Activated CD8-positive, alpha-beta T cell treated with anti-CD3 and anti-CD28 coated beads for 36 hours (primary cell): ENCODE data around the gene SFXN4. TPM values are rescaled to one million over a fixed set of nuclear protein-coding genes. Genes with fewer than 3 reads are reported as not detected.
"Not testable (repeated sequence)": the region's sequence is repeated elsewhere in the genome, so short reads cannot be mapped to it uniquely, and the experiment has no call there.

Experiments
- ATAC-seq: fragments of 200-7000 bp; cut with Tn5 transposase; one replicate; pipeline ENCODE4 v1.10.0; 2021; ENCODE audit warnings: mild to moderate bottlenecking, moderate library complexity
- CTCF ChIA-PET: fragments of 350-600 bp; sonication (Branson Sonifier 250); formaldehyde crosslinking; loops from one replicate; lab custom pipeline; 2021; ENCODE audit warnings: antibody characterized with exemption; lab: Charles Lee
- POLR2A ChIA-PET: fragments of 350-600 bp; sonication (Branson Sonifier 250); formaldehyde crosslinking; loops from one replicate; lab custom pipeline; 2021; ENCODE audit warnings: antibody characterized with exemption; lab: Charles Lee
- DNase-seq: peaks from one replicate; pipeline ENCODE4 v3.0.0-alpha.2; 2020
- H3K27ac Mint-ChIP-seq: one replicate; pipeline ENCODE4 v1.8.0; 2021; ENCODE audit warnings: mild to moderate bottlenecking, mixed read lengths
- H3K27me3 Mint-ChIP-seq: one replicate; pipeline ENCODE4 v1.8.0; 2021; ENCODE audit warnings: mixed read lengths
- H3K36me3 Mint-ChIP-seq: one replicate; pipeline ENCODE4 v1.8.0; 2021; ENCODE audit warnings: low read depth, mixed read lengths
- H3K4me1 Mint-ChIP-seq: one replicate; pipeline ENCODE4 v1.8.0; 2021; ENCODE audit warnings: low read depth, mixed read lengths
- H3K4me3 Mint-ChIP-seq: one replicate; pipeline ENCODE4 v1.8.0; 2021; ENCODE audit warnings: mild to moderate bottlenecking, moderate library complexity, mixed read lengths
- H3K9me3 Mint-ChIP-seq: one replicate; pipeline ENCODE4 v1.8.0; 2021; ENCODE audit warnings: mixed read lengths
- CTCF ChIP-seq: fragments of 200-600 bp; IDR thresholded peaks from one replicate; pipeline ENCODE4 v1.8.0; 2022; ENCODE audit warnings: antibody characterized with exemption, mild to moderate bottlenecking
- intact Hi-C: fragments of 100-400 bp; cut with micrococcal nuclease; formaldehyde crosslinking; loops from one replicate; pipeline ENCODE4 v1.10.0; 2022
- total RNA-seq, 2 experiments: library from RNA; stranded (reverse); gene quantifications; one replicate each; pipeline ENCODE4 v1.2.3, GENCODE V29; 2021

The SFXN4 gene
- total RNA-seq, 2 experiments from 2014 or later, result 45.9 to 50.3 TPM

- Mint-ChIP-seq H3K9me3 (no peaks in the 10 kb centered on the region), H3K27me3 (no peaks in the 10 kb centered on the region), H3K4me3 (no peak overlapping the region), H3K36me3 (no peaks in the 10 kb centered on the region), H3K4me1 (peaks cover 18% of the 10 kb centered on the region), H3K27ac (peak overlapping the region; percentile 22)
- no peak for TF ChIP-seq CTCF
- ATAC-seq (peak; percentile 75), DNase-seq (no peak)
- intact Hi-C loops, result no loop called here
- CTCF ChIA-PET, result interaction anchor here (1.6 kb wide), 1 partner anchor 16 kb away, joined by 9 read pairs; no protein-coding TSS in a partner anchor
- POLR2A ChIA-PET, result interaction anchor here (1.0 to 1.3 kb wide), 2 partner anchors 18 to 20 kb away, joined by 3 to 4 read pairs; partner anchors contain the start of gene SFXN4
These were observed 18.3 kb upstream of the SFXN4 start for GRCh38 chr10:119183664-119184412.

- H3K9me3 Mint-ChIP-seq, H3K27ac Mint-ChIP-seq, H3K4me3 Mint-ChIP-seq, H3K27me3 Mint-ChIP-seq, DNase-seq, ATAC-seq, intact Hi-C loops: not testable (repeated sequence)
- peaks cover 19% of the 10 kb centered on the region for H3K36me3 Mint-ChIP-seq
- CTCF ChIA-PET, result interaction anchor here (0.6 to 2.6 kb wide), 4 partner anchors 8 to 26 kb away, joined by 3 to 13 read pairs (median 7); partner anchors contain the start of gene GRK5
- POLR2A ChIA-PET, result interaction anchor here (0.6 to 1.7 kb wide), 6 partner anchors 9 to 362 kb away, joined by 3 to 7 read pairs (median 4); partner anchors contain the start of gene SFXN4
- H3K4me1 Mint-ChIP-seq, result peaks cover 31% of the 10 kb centered on the region
These were observed 15.4 kb upstream of the SFXN4 start for GRCh38 chr10:119180850-119181400.

- no peak for TF ChIP-seq CTCF
- peaks cover 32% of the 10 kb centered on the region for H3K36me3 Mint-ChIP-seq
- ChIA-PET POLR2A (interaction anchor here (0.8 to 1.4 kb wide), 4 partner anchors 12 to 145 kb away, joined by 3 to 5 read pairs (median 4); no protein-coding TSS in a partner anchor), CTCF (interaction anchor here (1.0 to 2.6 kb wide), 3 partner anchors 11 to 28 kb away, joined by 6 to 13 read pairs (median 10); partner anchors contain the start of gene GRK5)
- no peaks in the 10 kb centered on the region for H3K27me3 Mint-ChIP-seq
- peak within 1 kb of the TSS; percentile 92 for H3K27ac Mint-ChIP-seq
- H3K9me3 Mint-ChIP-seq, result no peaks in the 10 kb centered on the region
- peak within 1 kb of the TSS; percentile 87 for H3K4me3 Mint-ChIP-seq
- intact Hi-C loops, result no loop called here
- H3K4me1 Mint-ChIP-seq, result peaks cover 29% of the 10 kb centered on the region
- ATAC-seq (peak; percentile 98), DNase-seq (peak; percentile 97)
These were observed 13.0 kb upstream of the SFXN4 start, which contains the start of gene PRDX3 for GRCh38 chr10:119178372-119179119. Gene PRDX3 (minus strand): TSS chr10:119178812. CDS start chr10:119178790, 22 bp downstream.

GRCh38 chr10:119177708-119178371 lies 12.3 kb upstream of the SFXN4 start:
- Mint-ChIP-seq H3K27me3 (no peaks in the 10 kb centered on the region), H3K27ac (peak overlapping the region; percentile 92), H3K4me3 (peak overlapping the region; percentile 87), H3K9me3 (no peaks in the 10 kb centered on the region), H3K4me1 (peaks cover 29% of the 10 kb centered on the region), H3K36me3 (peaks cover 34% of the 10 kb centered on the region)
- ChIA-PET POLR2A (interaction anchor here (1.5 to 1.9 kb wide), 2 partner anchors 10 to 46 kb away, joined by 10 to 11 read pairs; no protein-coding TSS in a partner anchor), CTCF (no interaction called here)
- ATAC-seq, result peak; percentile 32
- no peak for TF ChIP-seq CTCF
- intact Hi-C loops, result no loop called here
- DNase-seq, result peak; percentile 65
